ENCODE data around the gene TP53BP2.
"Not testable (repeated sequence)": the region's sequence is repeated elsewhere in the genome, so short reads cannot be mapped to it uniquely, and the experiment has no call there.

TP53BP2 gene

DNA sequence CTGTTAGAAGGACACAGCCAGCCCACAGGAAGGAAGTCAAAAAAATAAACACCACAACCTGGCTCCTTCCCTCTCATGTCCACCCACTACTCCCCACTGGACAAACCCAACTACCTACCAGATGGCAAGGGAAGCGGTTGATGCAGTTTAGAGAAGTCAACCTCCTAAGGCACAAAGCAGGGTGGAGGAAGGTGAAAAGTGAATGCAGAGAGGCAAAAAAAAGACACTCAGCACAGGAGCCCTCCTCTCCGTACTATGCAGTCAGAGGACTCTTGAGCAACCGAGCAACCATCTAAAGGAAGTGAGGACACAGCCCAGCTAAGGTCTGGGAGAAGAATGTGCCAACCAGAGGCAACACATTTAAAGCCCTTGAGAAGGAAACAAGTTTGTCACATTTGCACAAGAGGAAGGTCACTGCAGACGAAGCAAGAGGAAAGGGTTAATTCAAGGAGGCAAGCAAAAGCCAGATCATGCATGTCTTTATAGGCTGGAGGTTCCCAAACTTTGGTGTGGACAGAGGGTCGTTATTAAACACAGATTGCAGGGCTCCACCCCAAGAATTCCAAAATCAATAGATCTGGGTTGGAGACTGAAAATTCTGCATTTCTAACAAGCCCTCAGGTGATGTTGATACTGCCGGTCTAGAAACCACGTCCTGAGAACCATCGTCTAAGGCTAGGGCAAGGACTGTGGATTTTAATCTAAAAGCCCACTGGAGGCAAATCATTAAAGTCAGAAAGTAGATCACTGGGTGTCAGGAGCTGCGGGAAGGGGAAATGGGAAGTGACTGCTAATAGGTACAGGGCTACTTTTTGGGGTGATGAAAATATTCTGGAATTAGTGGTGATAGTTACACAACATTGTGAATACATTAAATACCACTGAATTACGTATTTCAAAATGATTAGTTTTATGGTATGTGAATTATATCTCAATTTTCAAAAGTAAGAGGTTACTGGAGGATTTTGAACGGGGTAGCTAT, 19.7 kb downstream of the TP53BP2 start:
- Histone ChIP-seq H3K36me3 (ENCODE audit: insufficient read depth, low read length) (no peaks in the 10 kb centered on the region), H3K27me3 (ENCODE audit: control insufficient read depth, insufficient read depth, low read length) (no peaks in the 10 kb centered on the region), H3K9me3 (replicated peaks; ENCODE audit: low read length) (no peaks in the 10 kb centered on the region), H3K9ac (ENCODE audit: low read depth, low read length) (no peak overlapping the region), H3K4me1 (ENCODE audit: control insufficient read depth, insufficient read depth, low read length) (peaks cover 24% of the 10 kb centered on the region), H3K4me3 (ENCODE audit: low read length) (no peak overlapping the region), H3K4me2 (ENCODE audit: low read length) (no peak overlapping the region)

DNA sequence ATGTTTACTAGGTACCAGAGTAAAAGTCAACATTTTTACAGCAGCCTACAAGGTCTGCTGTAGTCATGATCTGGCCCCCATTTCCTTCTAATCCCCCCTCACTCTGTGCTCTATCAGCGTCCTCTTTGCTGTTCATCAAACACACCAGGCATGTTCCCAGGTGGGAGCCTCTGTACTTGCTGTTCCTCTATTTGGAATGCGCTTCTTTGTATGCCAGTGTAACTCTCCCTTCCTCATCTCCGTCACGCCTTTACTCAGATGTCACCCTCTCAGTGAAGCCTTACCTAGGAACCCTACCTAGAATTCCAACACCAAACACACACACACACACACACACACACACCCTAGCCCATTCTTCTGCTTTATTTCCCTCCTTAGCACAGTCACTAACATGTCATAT, 21.0 kb downstream of the TP53BP2 start:
- peaks cover 5% of the 10 kb centered on the region for H3K36me3 ChIP-seq (ENCODE audit: insufficient read depth, low read length)
- H3K4me2 ChIP-seq (ENCODE audit: low read length): no peak overlapping the region
- H3K4me3 ChIP-seq (ENCODE audit: low read length): no peak overlapping the region
- H3K27me3 ChIP-seq (ENCODE audit: control insufficient read depth, insufficient read depth, low read length): no peaks in the 10 kb centered on the region
- no peak overlapping the region for H3K9ac ChIP-seq (ENCODE audit: low read depth, low read length)
- H3K9me3 ChIP-seq (replicated peaks; ENCODE audit: low read length): no peaks in the 10 kb centered on the region
- peaks cover 38% of the 10 kb centered on the region for H3K4me1 ChIP-seq (ENCODE audit: control insufficient read depth, insufficient read depth, low read length)

DNA sequence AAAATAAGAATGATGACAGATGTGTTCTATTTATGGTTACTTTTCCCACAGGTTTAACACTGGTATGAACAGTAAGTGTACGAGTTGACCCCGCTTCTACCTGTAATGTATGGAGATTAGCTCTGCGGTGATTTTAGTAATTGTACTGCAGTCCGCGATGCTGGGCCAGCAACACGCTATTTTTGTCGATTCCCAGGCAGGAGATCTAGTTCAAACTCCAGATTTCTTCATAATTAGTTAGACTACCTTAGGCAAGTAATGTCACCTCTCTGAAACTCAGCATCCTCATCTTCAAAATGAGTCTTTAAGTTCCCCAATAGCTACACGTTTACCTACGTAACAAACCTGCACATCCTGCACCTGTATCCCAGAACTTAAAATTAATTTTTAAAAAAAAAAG, 21.5 kb downstream of the TP53BP2 start:
- H3K27me3 ChIP-seq (ENCODE audit: control insufficient read depth, insufficient read depth, low read length): no peaks in the 10 kb centered on the region
- no peaks in the 10 kb centered on the region for H3K9me3 ChIP-seq (replicated peaks; ENCODE audit: low read length)
- H3K36me3 ChIP-seq (ENCODE audit: insufficient read depth, low read length): peaks cover 6% of the 10 kb centered on the region
- no peak overlapping the region for H3K9ac ChIP-seq (ENCODE audit: low read depth, low read length)
- no peak overlapping the region for H3K4me2 ChIP-seq (ENCODE audit: low read length)
- H3K4me1 ChIP-seq (ENCODE audit: control insufficient read depth, insufficient read depth, low read length): peaks cover 39% of the 10 kb centered on the region
- H3K4me3 ChIP-seq (ENCODE audit: low read length): no peak overlapping the region

GRCh38 chr1:223820971-223821370, 24.8 kb downstream of the TP53BP2 start:
- H3K4me2 ChIP-seq (ENCODE audit: low read length): peak overlapping the region; percentile 47
- H3K36me3 ChIP-seq (ENCODE audit: insufficient read depth, low read length): peaks cover 6% of the 10 kb centered on the region
- no peak overlapping the region for H3K4me3 ChIP-seq (ENCODE audit: low read length)
- H3K9me3 ChIP-seq (replicated peaks; ENCODE audit: low read length): no peaks in the 10 kb centered on the region
- peak overlapping the region; percentile 6 for H3K9ac ChIP-seq (ENCODE audit: low read depth, low read length)
- no peaks in the 10 kb centered on the region for H3K27me3 ChIP-seq (ENCODE audit: control insufficient read depth, insufficient read depth, low read length)
- peaks cover 39% of the 10 kb centered on the region for H3K4me1 ChIP-seq (ENCODE audit: control insufficient read depth, insufficient read depth, low read length)

DNA sequence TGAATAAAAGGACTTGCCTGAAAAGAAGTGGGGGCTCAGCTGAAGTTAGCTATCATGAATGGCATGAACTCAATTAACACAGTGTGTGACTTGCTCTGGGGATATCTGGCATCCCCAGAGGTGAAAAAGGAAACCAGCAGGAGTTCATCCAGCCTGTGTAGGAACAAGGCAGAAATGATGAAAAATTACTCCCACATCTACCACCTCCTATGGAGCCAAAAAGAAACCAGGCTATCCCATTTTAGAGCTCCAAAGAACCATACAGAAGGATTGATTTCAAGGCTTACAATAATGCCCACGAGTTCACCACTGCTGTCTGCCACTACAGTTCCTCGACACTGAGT, 25.3 kb downstream of the TP53BP2 start:
- Histone ChIP-seq H3K4me2 (ENCODE audit: low read length) (peak overlapping the region; percentile 47), H3K4me3 (ENCODE audit: low read length) (no peak overlapping the region), H3K36me3 (ENCODE audit: insufficient read depth, low read length) (peaks cover 6% of the 10 kb centered on the region), H3K9ac (ENCODE audit: low read depth, low read length) (peak overlapping the region; percentile 6), H3K27me3 (ENCODE audit: control insufficient read depth, insufficient read depth, low read length) (no peaks in the 10 kb centered on the region), H3K4me1 (ENCODE audit: control insufficient read depth, insufficient read depth, low read length) (peaks cover 44% of the 10 kb centered on the region), H3K9me3 (replicated peaks; ENCODE audit: low read length) (no peaks in the 10 kb centered on the region)

DNA sequence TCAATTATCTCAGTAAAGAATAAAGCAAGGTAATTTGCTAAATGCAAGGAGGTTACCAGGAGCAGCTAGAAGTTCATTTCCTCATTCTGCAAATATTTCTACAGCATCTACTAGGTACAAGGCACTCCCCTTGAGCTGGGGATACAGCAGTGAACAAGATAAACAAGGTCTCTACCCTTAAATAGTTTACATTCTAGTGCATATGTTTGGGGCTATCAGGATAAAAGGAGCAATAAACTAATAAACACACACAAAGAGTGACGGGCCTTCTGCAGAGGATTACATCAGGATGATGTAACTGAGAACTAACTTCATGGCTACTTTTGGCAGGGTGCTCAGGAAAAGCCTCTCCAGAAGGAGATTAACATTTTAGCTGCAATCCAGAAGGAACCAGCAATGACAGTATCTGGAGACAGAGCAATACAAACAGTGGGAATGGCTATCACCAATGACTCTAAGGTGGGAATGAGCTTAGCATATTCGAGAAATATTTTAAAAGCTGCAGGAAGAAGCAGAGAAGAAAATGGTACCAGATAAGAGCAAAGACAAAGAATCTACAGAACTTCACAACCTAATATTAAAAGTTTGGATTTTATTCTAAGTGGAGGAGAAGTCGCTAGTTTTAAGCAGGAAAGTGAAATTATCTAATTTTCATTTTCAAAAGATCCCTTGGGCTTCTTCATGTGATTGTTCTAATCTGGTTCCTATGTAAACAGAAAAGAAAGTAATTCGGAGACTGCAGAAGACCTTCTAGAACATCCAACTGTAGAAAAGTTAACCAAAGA, 25.8 kb downstream of the TP53BP2 start:
- Histone ChIP-seq H3K4me3 (ENCODE audit: low read length) (no peak overlapping the region), H3K9me3 (replicated peaks; ENCODE audit: low read length) (no peaks in the 10 kb centered on the region), H3K9ac (ENCODE audit: low read depth, low read length) (no peak overlapping the region), H3K4me2 (ENCODE audit: low read length) (peak overlapping the region; percentile 47), H3K4me1 (ENCODE audit: control insufficient read depth, insufficient read depth, low read length) (peaks cover 49% of the 10 kb centered on the region), H3K36me3 (ENCODE audit: insufficient read depth, low read length) (peaks cover 6% of the 10 kb centered on the region), H3K27me3 (ENCODE audit: control insufficient read depth, insufficient read depth, low read length) (no peaks in the 10 kb centered on the region)

DNA sequence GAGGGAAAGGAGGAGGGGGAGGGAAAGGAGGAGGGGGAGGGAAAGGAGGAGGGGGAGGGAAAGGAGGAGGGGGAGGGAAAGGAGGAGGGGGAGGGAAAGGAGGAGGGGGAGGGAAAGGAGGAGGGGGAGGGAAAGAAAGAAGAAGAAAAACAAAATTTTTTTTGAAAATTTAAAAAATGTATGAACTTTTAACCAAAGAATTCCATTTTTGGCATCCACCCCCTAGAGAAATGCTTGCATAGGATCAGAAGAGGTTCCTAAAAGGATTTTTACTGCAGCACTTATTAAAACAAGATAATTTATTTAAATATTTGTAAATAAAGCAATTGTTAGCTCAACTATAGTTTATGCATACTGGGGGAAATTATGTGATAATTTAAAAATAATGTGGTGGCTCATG, 28.5 kb downstream of the TP53BP2 start:
- not testable (repeated sequence) for H3K27me3 ChIP-seq (ENCODE audit: control insufficient read depth, insufficient read depth, low read length); H3K9me3 ChIP-seq (replicated peaks; ENCODE audit: low read length); H3K4me3 ChIP-seq (ENCODE audit: low read length); H3K9ac ChIP-seq (ENCODE audit: low read depth, low read length); H3K4me2 ChIP-seq (ENCODE audit: low read length)
- Histone ChIP-seq H3K4me1 (ENCODE audit: control insufficient read depth, insufficient read depth, low read length) (peaks cover 41% of the 10 kb centered on the region), H3K36me3 (ENCODE audit: insufficient read depth, low read length) (peaks cover 20% of the 10 kb centered on the region)

DNA sequence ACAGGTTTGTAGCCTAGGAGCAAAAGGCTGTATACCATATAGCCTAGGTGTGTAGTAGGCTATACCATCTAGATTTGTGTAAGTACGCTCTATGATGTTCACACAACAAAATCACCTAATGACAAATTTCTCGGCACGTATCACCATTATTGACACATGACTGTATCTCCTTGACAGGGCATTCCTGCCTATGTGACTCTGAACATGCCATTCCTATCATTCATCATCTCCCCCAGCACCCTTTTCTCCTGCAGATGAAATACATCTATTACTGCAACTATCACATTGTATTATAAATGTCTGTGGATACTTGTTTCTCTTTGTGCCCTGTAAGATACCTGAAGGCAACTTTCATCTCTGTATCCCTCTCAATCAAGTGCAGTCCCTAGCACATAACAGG, 29.9 kb downstream of the TP53BP2 start:
- H3K36me3 ChIP-seq (ENCODE audit: insufficient read depth, low read length): peaks cover 24% of the 10 kb centered on the region

GRCh38 chr1:223815020-223815853, 30.5 kb downstream of the TP53BP2 start:
- H3K4me1 ChIP-seq (ENCODE audit: control insufficient read depth, insufficient read depth, low read length): peaks cover 34% of the 10 kb centered on the region
- H3K4me3 ChIP-seq (ENCODE audit: low read length): no peak overlapping the region
- H3K27me3 ChIP-seq (ENCODE audit: control insufficient read depth, insufficient read depth, low read length): no peaks in the 10 kb centered on the region
- no peaks in the 10 kb centered on the region for H3K9me3 ChIP-seq (replicated peaks; ENCODE audit: low read length)
- peak overlapping the region; percentile 18 for H3K4me2 ChIP-seq (ENCODE audit: low read length)
- peaks cover 24% of the 10 kb centered on the region for H3K36me3 ChIP-seq (ENCODE audit: insufficient read depth, low read length)
- no peak overlapping the region for H3K9ac ChIP-seq (ENCODE audit: low read depth, low read length)

More for the DNA sequence above, 29.9 kb downstream of the TP53BP2 start:
- no peak overlapping the region for H3K9ac ChIP-seq (ENCODE audit: low read depth, low read length)
- H3K4me2 ChIP-seq (ENCODE audit: low read length): peak overlapping the region; percentile 63
- H3K27me3 ChIP-seq (ENCODE audit: control insufficient read depth, insufficient read depth, low read length): no peaks in the 10 kb centered on the region
- no peak overlapping the region for H3K4me3 ChIP-seq (ENCODE audit: low read length)
- H3K9me3 ChIP-seq (replicated peaks; ENCODE audit: low read length): no peaks in the 10 kb centered on the region
- H3K4me1 ChIP-seq (ENCODE audit: control insufficient read depth, insufficient read depth, low read length): peaks cover 34% of the 10 kb centered on the region

DNA sequence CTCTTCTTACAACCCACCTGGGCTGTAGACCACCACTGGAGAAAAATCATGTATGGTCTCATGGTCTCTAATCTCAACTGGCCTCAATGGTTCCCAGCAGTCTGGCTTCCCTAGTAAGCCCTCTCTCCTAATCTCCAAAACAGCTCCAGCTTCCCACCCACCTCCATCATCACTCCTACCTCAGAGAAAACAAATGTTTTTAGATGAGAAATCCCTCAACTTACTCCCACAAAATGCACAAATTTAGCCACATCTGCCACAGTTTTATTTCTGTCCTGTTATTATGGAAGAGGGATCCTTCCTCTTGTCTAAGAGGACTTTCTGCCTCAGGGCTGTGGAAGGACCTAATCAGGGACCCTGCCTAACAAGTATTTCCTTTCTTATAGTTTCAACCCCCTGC, 32.1 kb downstream of the TP53BP2 start:
- peaks cover 35% of the 10 kb centered on the region for H3K4me1 ChIP-seq (ENCODE audit: control insufficient read depth, insufficient read depth, low read length)
- H3K27me3 ChIP-seq (ENCODE audit: control insufficient read depth, insufficient read depth, low read length): no peaks in the 10 kb centered on the region
- H3K9ac ChIP-seq (ENCODE audit: low read depth, low read length): no peak overlapping the region
- H3K36me3 ChIP-seq (ENCODE audit: insufficient read depth, low read length): peaks cover 24% of the 10 kb centered on the region
- no peak overlapping the region for H3K4me3 ChIP-seq (ENCODE audit: low read length)
- no peaks in the 10 kb centered on the region for H3K9me3 ChIP-seq (replicated peaks; ENCODE audit: low read length)
- H3K4me2 ChIP-seq (ENCODE audit: low read length): no peak overlapping the region

- Histone ChIP-seq H3K9me3 (replicated peaks; ENCODE audit: low read length) (no peaks in the 10 kb centered on the region), H3K4me2 (ENCODE audit: low read length) (no peak overlapping the region), H3K4me1 (ENCODE audit: control insufficient read depth, insufficient read depth, low read length) (peaks cover 33% of the 10 kb centered on the region), H3K27me3 (ENCODE audit: control insufficient read depth, insufficient read depth, low read length) (no peaks in the 10 kb centered on the region), H3K9ac (ENCODE audit: low read depth, low read length) (no peak overlapping the region), H3K4me3 (ENCODE audit: low read length) (no peak overlapping the region), H3K36me3 (ENCODE audit: insufficient read depth, low read length) (peaks cover 32% of the 10 kb centered on the region)
Measured at GRCh38 chr1:223811634-223812101, 34.1 kb downstream of the TP53BP2 start.
